Measurements from ENCODE around the gene TMPRSS6.

The TMPRSS6 gene

DNA sequence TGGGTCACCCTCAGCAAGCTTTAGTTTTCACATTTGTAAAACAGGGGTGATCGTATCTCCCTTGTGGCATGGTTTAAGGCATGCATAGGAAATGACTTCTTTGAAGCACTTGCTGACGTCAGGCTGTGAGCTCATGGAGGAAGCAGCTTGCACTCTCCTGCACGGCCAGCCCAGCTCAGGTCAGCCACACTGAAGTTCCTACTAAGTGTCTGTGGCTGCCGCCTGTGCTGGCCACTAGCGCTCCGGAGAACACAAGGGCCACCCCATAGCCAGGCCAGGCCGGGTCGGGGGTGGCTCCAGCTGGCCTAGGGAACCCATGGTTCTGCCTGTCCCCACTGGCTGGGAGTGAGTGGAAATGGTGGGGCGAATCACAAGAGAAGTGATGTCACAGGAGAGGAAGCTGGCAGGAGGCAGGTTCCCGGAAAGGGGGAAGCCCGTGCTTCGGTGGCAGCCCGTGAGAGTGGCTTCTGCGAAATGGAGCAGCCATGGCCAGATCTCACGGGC lies 29.8 kb downstream of the TMPRSS6 start:
- TF ChIP-seq, protein P1, sequence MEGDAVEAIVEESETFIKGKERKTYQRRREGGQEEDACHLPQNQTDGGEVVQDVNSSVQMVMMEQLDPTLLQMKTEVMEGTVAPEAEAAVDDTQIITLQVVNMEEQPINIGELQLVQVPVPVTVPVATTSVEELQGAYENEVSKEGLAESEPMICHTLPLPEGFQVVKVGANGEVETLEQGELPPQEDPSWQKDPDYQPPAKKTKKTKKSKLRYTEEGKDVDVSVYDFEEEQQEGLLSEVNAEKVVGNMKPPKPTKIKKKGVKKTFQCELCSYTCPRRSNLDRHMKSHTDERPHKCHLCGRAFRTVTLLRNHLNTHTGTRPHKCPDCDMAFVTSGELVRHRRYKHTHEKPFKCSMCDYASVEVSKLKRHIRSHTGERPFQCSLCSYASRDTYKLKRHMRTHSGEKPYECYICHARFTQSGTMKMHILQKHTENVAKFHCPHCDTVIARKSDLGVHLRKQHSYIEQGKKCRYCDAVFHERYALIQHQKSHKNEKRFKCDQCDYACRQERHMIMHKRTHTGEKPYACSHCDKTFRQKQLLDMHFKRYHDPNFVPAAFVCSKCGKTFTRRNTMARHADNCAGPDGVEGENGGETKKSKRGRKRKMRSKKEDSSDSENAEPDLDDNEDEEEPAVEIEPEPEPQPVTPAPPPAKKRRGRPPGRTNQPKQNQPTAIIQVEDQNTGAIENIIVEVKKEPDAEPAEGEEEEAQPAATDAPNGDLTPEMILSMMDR (IDR thresholded peaks at IDR 0.05; ENCODE audit: low read depth, low read length) = no peak
- TF ChIP-seq EZH2phosphoT487 (IDR thresholded peaks at IDR 0.05; ENCODE audit: low read depth) = no peak
- Histone ChIP-seq H3K4me2 (ENCODE audit: low read length) (peak overlapping the region; percentile 28), H4K20me1 (ENCODE audit: insufficient read depth, low read length) (no peaks in the 10 kb centered on the region), H3K9ac (ENCODE audit: low read length) (no peak overlapping the region), H3K36me3 (replicated peaks; ENCODE audit: low read depth, low read length) (peaks cover 65% of the 10 kb centered on the region), H3K9me3 (ENCODE audit: insufficient read depth, low read length) (no peaks in the 10 kb centered on the region), H2AFZ (ENCODE audit: low read depth, low read length) (no peak overlapping the region), H3K79me2 (ENCODE audit: low read length) (0 out of 2 replicates have a peak, but pooled peaks cover under 1% of the 10 kb centered on the region), H3K27ac (ENCODE audit: low read length) (peak overlapping the region; percentile 25), H3K27me3 (ENCODE audit: low read depth, low read length) (no peaks in the 10 kb centered on the region), H3K4me3 (ENCODE audit: low read length) (no peak overlapping the region), H3K4me1 (ENCODE audit: low read length) (peaks cover 47% of the 10 kb centered on the region)

DNA sequence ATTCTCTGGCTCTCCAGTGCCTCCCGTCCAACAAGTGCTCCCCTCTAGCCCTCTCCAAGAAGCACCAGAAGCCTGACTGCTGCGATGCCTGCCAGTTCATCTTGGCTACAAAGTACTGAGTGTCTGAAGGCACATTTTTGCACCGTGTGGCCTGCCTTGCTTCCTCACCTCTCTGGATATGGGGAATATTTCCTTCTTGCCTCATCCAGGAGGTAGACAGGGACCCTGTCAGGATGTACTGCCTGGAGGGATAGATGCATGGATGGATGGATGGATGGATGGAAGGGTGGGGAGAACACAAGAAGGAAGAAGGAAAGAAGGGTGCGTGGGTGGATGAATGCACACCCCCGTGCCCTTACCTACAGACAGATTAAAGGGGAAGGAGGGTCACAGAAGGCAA lies 30.4 kb downstream of the TMPRSS6 start:
- peaks cover 65% of the 10 kb centered on the region for H3K36me3 ChIP-seq (replicated peaks; ENCODE audit: low read depth, low read length)
- TF ChIP-seq EZH2phosphoT487 (IDR thresholded peaks at IDR 0.05; ENCODE audit: low read depth) = no peak
- TF ChIP-seq, protein P1 (IDR thresholded peaks at IDR 0.05; ENCODE audit: low read depth, low read length) = no peak
- no peak overlapping the region for H2AFZ ChIP-seq (ENCODE audit: low read depth, low read length)
- peak overlapping the region; percentile 25 for H3K27ac ChIP-seq (ENCODE audit: low read length)
- no peaks in the 10 kb centered on the region for H3K79me2 ChIP-seq (ENCODE audit: low read length)
- H3K4me2 ChIP-seq (ENCODE audit: low read length) = peak overlapping the region; percentile 5; the same call in 1 of the 2 replicates
- H3K4me3 ChIP-seq (ENCODE audit: low read length) = no peak overlapping the region
- H4K20me1 ChIP-seq (ENCODE audit: insufficient read depth, low read length) = no peaks in the 10 kb centered on the region
- no peaks in the 10 kb centered on the region for H3K27me3 ChIP-seq (ENCODE audit: low read depth, low read length)
- H3K9me3 ChIP-seq (ENCODE audit: insufficient read depth, low read length) = no peaks in the 10 kb centered on the region
- peaks cover 47% of the 10 kb centered on the region for H3K4me1 ChIP-seq (ENCODE audit: low read length)
- no peak overlapping the region for H3K9ac ChIP-seq (ENCODE audit: low read length)

DNA sequence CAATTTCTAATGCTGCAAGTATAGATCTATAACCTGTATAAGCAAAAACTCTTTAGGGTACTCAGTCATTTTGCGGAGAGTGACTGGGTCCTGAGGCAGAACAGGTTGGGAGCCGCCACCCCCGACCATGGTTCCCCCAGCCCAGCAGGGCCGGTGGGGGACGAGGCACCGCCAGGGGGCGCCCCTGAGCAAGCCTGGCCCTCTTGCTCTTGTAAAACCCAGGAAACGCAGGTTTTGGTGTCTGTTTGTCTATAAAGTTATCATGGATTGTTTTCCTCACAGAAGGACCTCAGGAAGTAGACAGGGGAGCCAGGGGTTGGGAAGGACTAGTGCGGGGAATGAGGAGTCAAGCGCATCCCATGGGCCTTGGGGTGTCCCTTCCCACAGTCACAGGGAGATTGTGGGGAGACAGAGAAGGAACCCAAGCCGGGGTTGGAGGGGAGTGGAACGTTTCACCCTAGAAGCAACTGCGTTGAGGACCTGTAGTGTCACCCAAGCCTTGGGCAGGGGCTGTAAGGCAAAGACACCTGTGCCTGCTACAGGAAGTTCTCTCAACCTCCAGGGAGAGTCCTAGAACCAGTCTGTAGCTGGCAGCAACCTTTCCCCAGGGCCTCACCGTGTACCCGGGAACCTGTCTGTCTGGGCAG lies 31.6 kb downstream of the TMPRSS6 start:
- Histone ChIP-seq H3K79me2 (ENCODE audit: low read length) (no peaks in the 10 kb centered on the region), H3K4me3 (ENCODE audit: low read length) (no peak overlapping the region), H3K4me2 (ENCODE audit: low read length) (peak overlapping the region; percentile 26; the same call in 1 of the 2 replicates), H3K4me1 (ENCODE audit: low read length) (peaks cover 47% of the 10 kb centered on the region), H2AFZ (ENCODE audit: low read depth, low read length) (no peak overlapping the region), H4K20me1 (ENCODE audit: insufficient read depth, low read length) (no peaks in the 10 kb centered on the region), H3K27me3 (ENCODE audit: low read depth, low read length) (no peaks in the 10 kb centered on the region), H3K9me3 (ENCODE audit: insufficient read depth, low read length) (no peaks in the 10 kb centered on the region), H3K27ac (ENCODE audit: low read length) (peak overlapping the region; percentile 58), H3K9ac (ENCODE audit: low read length) (peak overlapping the region; percentile 3; the same call in 1 of the 2 replicates), H3K36me3 (replicated peaks; ENCODE audit: low read depth, low read length) (peaks cover 65% of the 10 kb centered on the region)
- TF ChIP-seq, protein P1 (IDR thresholded peaks at IDR 0.05; ENCODE audit: low read depth, low read length) = peak; percentile 99
- TF ChIP-seq EZH2phosphoT487 (IDR thresholded peaks at IDR 0.05; ENCODE audit: low read depth) = no peak

DNA sequence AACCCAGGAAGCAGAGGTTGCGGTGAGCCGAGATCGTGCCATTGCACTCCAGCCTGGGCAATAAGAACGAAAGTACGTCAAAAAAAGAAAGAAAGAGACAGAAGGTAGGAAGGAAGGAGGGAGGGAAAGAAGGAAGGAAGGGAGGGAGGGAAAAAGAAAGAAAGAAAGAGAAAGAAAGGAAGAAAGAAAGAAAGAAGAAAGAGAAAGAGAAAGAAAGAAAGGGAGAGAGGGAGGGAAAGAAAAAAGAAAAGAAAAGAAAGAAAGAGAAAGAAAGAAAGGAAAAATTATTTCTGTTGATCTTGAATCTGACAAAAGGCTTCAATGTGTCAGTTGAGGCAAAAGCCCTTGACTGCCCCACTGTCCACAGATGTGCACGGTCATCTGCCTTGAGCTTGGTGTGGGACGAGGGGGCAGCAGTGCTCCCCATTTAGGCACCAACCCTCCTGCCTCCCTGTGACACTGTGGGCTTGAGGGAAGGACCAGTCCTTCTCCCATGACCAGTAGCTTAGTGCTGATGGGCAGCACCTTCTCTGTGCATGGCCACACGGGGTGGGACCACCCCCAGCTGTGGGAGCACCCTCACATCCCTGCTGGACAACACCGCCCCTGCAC lies 33.6 kb downstream of the TMPRSS6 start:
- no peak overlapping the region for H3K4me2 ChIP-seq (ENCODE audit: low read length)
- H2AFZ ChIP-seq (ENCODE audit: low read depth, low read length) = no peak overlapping the region
- TF ChIP-seq, protein P1 (IDR thresholded peaks at IDR 0.05; ENCODE audit: low read depth, low read length) = no peak
- no peak for TF ChIP-seq EZH2phosphoT487 (IDR thresholded peaks at IDR 0.05; ENCODE audit: low read depth)
- no peak overlapping the region for H3K9ac ChIP-seq (ENCODE audit: low read length)
- H3K9me3 ChIP-seq (ENCODE audit: insufficient read depth, low read length) = no peaks in the 10 kb centered on the region
- peaks cover 5% of the 10 kb centered on the region for H4K20me1 ChIP-seq (ENCODE audit: insufficient read depth, low read length)
- no peak overlapping the region for H3K27ac ChIP-seq (ENCODE audit: low read length)
- no peaks in the 10 kb centered on the region for H3K27me3 ChIP-seq (ENCODE audit: low read depth, low read length)
- no peaks in the 10 kb centered on the region for H3K79me2 ChIP-seq (ENCODE audit: low read length)
- H3K4me3 ChIP-seq (ENCODE audit: low read length) = no peak overlapping the region
- peaks cover 63% of the 10 kb centered on the region for H3K36me3 ChIP-seq (replicated peaks; ENCODE audit: low read depth, low read length)
- peaks cover 29% of the 10 kb centered on the region for H3K4me1 ChIP-seq (ENCODE audit: low read length)
